ENCODE data around the gene PDIA2.

The PDIA2 gene

DNA sequence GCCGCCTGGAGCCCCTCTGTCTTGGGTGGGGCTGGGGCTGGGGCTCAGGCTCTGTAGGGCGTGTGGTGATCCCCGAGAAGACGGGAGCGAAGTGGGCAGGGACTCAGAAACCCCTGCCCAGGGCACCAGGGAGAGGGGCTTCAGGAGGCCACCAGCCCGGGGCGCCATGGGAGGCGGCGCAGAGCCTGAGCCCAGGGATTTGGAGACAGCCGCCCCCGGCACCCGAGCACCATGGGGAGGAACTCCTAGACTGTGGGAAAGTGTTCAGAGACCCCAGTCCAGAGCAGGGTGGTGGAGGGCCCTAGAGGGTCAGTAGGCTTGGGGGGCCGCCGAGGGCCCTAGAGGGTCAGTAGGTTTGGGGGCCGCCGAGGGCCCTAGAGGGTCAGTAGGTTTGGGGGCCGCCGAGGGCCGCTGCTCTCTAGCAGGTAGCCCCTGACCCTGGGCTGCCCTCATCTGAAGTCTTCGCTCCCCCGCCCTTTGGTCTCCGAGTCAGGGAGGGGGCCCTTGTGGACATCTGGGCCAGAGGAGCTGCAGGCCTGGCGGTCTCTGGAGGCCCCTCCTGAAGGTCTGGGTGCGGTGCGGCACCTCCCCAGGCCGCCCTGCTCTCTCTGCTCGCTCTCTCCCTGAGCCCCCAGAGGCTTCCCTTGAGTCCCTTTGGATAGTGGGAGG lies 1.8 kb upstream of the PDIA2 start:
- no peaks in the 10 kb centered on the region for H3K4me1 ChIP-seq (ENCODE audit: control insufficient read depth, insufficient read depth, low read length)
- ChIA-PET POLR2A (no interaction called here), CTCF (interaction anchor here (0.7 kb wide), 1 partner anchor 174 kb away, joined by 4 read pairs; no protein-coding TSS in a partner anchor)
- H3K4me3 ChIP-seq (ENCODE audit: low read depth, low read length), result peak overlapping the region; percentile 50
- peak overlapping the region; percentile 64; the same call in 1 of the 2 replicates for H3K27ac ChIP-seq (ENCODE audit: extremely low read depth, low read depth, low read length)
- H3K36me3 ChIP-seq (ENCODE audit: control insufficient read depth in 2 of 2, insufficient read depth in 1 of 2, low read length in 2 of 2), result peaks cover 0 to 5% of the 10 kb centered on the region in 2 experiments; a peak in 1 of 3 replicates
- TF ChIP-seq, protein P1, sequence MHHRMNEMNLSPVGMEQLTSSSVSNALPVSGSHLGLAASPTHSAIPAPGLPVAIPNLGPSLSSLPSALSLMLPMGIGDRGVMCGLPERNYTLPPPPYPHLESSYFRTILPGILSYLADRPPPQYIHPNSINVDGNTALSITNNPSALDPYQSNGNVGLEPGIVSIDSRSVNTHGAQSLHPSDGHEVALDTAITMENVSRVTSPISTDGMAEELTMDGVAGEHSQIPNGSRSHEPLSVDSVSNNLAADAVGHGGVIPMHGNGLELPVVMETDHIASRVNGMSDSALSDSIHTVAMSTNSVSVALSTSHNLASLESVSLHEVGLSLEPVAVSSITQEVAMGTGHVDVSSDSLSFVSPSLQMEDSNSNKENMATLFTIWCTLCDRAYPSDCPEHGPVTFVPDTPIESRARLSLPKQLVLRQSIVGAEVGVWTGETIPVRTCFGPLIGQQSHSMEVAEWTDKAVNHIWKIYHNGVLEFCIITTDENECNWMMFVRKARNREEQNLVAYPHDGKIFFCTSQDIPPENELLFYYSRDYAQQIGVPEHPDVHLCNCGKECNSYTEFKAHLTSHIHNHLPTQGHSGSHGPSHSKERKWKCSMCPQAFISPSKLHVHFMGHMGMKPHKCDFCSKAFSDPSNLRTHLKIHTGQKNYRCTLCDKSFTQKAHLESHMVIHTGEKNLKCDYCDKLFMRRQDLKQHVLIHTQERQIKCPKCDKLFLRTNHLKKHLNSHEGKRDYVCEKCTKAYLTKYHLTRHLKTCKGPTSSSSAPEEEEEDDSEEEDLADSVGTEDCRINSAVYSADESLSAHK (tag by site-specific recombination; IDR thresholded peaks at IDR 0.05), result peak; percentile 56; the same call in 1 of the 2 replicates
- TF ChIP-seq ZNF112 (tag by site-specific recombination; IDR thresholded peaks at IDR 0.05) (no peak), ZNF596 (tag by site-specific recombination; IDR thresholded peaks at IDR 0.05) (peak; percentile 15; the same call in 1 of the 2 replicates)
- TF ChIP-seq, protein P2, sequence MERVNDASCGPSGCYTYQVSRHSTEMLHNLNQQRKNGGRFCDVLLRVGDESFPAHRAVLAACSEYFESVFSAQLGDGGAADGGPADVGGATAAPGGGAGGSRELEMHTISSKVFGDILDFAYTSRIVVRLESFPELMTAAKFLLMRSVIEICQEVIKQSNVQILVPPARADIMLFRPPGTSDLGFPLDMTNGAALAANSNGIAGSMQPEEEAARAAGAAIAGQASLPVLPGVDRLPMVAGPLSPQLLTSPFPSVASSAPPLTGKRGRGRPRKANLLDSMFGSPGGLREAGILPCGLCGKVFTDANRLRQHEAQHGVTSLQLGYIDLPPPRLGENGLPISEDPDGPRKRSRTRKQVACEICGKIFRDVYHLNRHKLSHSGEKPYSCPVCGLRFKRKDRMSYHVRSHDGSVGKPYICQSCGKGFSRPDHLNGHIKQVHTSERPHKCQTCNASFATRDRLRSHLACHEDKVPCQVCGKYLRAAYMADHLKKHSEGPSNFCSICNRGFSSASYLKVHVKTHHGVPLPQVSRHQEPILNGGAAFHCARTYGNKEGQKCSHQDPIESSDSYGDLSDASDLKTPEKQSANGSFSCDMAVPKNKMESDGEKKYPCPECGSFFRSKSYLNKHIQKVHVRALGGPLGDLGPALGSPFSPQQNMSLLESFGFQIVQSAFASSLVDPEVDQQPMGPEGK (tag by site-specific recombination; IDR thresholded peaks at IDR 0.05), result peak; percentile 14; the same call in 1 of the 2 replicates
- no peaks in the 10 kb centered on the region for H3K9me3 ChIP-seq (ENCODE audit: control insufficient read depth, insufficient read depth, low read depth, low read length)

DNA sequence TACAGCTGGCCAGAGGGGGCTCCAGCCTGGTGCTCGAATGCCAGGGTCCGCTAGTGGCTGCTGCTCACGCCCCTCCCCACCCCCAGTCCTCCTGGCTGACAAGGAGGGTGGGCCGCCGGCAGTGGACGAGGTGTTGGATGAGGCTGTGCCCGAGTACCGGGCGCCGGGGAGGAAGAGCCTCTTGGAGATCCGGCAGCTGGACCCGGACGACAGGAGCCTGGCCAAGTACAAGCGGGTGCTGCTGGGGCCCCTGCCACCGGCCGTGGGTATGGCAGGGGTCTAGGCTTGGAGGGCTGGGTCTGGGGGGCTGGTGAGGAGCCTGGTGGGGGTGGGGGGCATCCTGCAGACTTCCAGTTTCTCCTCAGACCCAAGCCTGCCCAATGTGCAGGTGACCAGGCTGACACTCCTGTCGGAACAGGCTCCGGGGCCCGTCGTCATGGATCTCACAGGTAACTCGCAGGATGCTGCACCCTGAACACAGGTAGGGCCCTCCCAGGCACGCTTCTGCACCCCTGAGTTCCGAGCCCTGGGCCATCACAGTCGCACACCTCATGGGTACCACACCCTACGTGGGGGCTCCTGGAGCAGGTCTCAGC lies 1.2 kb upstream of the PDIA2 start:
- POLR2A ChIA-PET, result no interaction called here
- CTCF ChIA-PET, result interaction anchor here (0.7 kb wide), 1 partner anchor 174 kb away, joined by 4 read pairs; no protein-coding TSS in a partner anchor
- H3K27ac ChIP-seq (ENCODE audit: extremely low read depth, low read depth, low read length), result no peak overlapping the region
- TF ChIP-seq ZNF658 (tag by site-specific recombination; IDR thresholded peaks at IDR 0.05) (no peak), ZNF341 (tag by site-specific recombination; IDR thresholded peaks at IDR 0.05; ENCODE audit: low read depth) (0 out of 2 replicates have a peak, but pooled peaks have one; percentile 19), ZNF24 (tag by site-specific recombination; IDR thresholded peaks at IDR 0.05) (no peak), SALL2 (tag by site-specific recombination; IDR thresholded peaks at IDR 0.05; ENCODE audit: borderline replicate concordance) (no peak), FEZF1 (tag by site-specific recombination; IDR thresholded peaks at IDR 0.05) (no peak), ZNF623 (tag by site-specific recombination; IDR thresholded peaks at IDR 0.05) (no peak), ZNF223 (tag by site-specific recombination; IDR thresholded peaks at IDR 0.05) (no peak), ZSCAN30 (tag by site-specific recombination; IDR thresholded peaks at IDR 0.05) (no peak)
- TF ChIP-seq, protein P1 (tag by site-specific recombination; IDR thresholded peaks at IDR 0.05), result 0 out of 2 replicates have a peak, but pooled peaks have one; percentile 3
- TF ChIP-seq, protein P3, sequence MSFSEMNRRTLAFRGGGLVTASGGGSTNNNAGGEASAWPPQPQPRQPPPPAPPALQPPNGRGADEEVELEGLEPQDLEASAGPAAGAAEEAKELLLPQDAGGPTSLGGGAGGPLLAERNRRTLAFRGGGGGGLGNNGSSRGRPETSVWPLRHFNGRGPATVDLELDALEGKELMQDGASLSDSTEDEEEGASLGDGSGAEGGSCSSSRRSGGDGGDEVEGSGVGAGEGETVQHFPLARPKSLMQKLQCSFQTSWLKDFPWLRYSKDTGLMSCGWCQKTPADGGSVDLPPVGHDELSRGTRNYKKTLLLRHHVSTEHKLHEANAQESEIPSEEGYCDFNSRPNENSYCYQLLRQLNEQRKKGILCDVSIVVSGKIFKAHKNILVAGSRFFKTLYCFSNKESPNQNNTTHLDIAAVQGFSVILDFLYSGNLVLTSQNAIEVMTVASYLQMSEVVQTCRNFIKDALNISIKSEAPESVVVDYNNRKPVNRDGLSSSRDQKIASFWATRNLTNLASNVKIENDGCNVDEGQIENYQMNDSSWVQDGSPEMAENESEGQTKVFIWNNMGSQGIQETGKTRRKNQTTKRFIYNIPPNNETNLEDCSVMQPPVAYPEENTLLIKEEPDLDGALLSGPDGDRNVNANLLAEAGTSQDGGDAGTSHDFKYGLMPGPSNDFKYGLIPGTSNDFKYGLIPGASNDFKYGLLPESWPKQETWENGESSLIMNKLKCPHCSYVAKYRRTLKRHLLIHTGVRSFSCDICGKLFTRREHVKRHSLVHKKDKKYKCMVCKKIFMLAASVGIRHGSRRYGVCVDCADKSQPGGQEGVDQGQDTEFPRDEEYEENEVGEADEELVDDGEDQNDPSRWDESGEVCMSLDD (tag by site-specific recombination; IDR thresholded peaks at IDR 0.05), result no peak
- TF ChIP-seq, protein P4, sequence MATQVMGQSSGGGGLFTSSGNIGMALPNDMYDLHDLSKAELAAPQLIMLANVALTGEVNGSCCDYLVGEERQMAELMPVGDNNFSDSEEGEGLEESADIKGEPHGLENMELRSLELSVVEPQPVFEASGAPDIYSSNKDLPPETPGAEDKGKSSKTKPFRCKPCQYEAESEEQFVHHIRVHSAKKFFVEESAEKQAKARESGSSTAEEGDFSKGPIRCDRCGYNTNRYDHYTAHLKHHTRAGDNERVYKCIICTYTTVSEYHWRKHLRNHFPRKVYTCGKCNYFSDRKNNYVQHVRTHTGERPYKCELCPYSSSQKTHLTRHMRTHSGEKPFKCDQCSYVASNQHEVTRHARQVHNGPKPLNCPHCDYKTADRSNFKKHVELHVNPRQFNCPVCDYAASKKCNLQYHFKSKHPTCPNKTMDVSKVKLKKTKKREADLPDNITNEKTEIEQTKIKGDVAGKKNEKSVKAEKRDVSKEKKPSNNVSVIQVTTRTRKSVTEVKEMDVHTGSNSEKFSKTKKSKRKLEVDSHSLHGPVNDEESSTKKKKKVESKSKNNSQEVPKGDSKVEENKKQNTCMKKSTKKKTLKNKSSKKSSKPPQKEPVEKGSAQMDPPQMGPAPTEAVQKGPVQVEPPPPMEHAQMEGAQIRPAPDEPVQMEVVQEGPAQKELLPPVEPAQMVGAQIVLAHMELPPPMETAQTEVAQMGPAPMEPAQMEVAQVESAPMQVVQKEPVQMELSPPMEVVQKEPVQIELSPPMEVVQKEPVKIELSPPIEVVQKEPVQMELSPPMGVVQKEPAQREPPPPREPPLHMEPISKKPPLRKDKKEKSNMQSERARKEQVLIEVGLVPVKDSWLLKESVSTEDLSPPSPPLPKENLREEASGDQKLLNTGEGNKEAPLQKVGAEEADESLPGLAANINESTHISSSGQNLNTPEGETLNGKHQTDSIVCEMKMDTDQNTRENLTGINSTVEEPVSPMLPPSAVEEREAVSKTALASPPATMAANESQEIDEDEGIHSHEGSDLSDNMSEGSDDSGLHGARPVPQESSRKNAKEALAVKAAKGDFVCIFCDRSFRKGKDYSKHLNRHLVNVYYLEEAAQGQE (tag by site-specific recombination; IDR thresholded peaks at IDR 0.05), result no peak
- TF ChIP-seq, protein P5, sequence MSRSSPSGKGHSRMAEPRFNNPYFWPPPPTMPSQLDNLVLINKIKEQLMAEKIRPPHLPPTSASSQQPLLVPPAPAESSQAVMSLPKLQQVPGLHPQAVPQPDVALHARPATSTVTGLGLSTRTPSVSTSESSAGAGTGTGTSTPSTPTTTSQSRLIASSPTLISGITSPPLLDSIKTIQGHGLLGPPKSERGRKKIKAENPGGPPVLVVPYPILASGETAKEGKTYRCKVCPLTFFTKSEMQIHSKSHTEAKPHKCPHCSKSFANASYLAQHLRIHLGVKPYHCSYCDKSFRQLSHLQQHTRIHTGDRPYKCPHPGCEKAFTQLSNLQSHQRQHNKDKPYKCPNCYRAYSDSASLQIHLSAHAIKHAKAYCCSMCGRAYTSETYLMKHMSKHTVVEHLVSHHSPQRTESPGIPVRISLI (tag by site-specific recombination; IDR thresholded peaks at IDR 0.05), result no peak
- H3K9me3 ChIP-seq (ENCODE audit: control insufficient read depth, insufficient read depth, low read depth, low read length), result no peaks in the 10 kb centered on the region
- no peak overlapping the region for H3K4me3 ChIP-seq (ENCODE audit: low read depth, low read length)
- H3K36me3 ChIP-seq (ENCODE audit: control insufficient read depth in 2 of 2, insufficient read depth in 1 of 2, low read length in 2 of 2), result peaks cover 0 to 11% of the 10 kb centered on the region in 2 experiments; a peak in 1 of 3 replicates
- H3K4me1 ChIP-seq (ENCODE audit: control insufficient read depth, insufficient read depth, low read length), result no peaks in the 10 kb centered on the region

Measured in HEK293 (cell line).